B cell (primary cell): ENCODE measurements around the gene MS4A5.

Experiments used
- CTCF ChIP-seq: fragments of 200-600 bp; IDR thresholded peaks from one replicate; pipeline ENCODE4 v1.8.0; 2022; ENCODE audit warnings: antibody characterized with exemption, mild to moderate bottlenecking
- EZH2 ChIP-seq: IDR thresholded peaks from 2 replicates; pipeline ENCODE4 v1.6.1; 2012; ENCODE audit warnings: borderline replicate concordance, low read depth, mild to moderate bottlenecking, moderate library complexity, low read length; ENCODE audit not compliant: insufficient read depth, poor library complexity, severe bottlenecking

DNA sequence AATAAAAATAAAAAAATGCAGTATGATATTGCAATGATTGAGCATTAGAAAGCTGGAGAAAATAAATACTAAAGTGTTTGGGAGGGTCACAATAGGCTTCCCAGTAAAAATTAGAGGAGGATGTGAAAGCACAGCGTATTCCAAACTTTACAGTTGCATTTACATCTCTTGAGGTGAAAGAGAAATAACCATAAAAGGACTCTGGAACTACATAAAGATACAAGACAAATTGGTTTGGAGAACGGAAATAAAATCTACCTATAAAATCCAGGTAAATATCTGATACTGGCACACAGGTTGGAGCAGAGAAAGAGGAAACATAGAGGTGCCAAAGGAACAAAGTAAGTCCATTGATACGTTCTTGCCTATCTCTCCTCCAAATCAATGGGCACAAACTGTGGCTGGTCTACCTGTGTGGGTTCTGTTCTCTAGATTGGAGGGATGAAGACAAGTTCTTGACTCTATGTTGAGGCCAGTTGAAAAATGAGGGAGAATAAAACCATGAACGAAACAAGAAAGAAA lies 63.2 kb downstream of the MS4A5 start, which contains the start of gene MS4A12:
- TF ChIP-seq CTCF (no peak), EZH2 (no peak)
